H9 (cell line): ENCODE measurements around the gene WDR37. TPM values are rescaled to one million over a fixed set of nuclear protein-coding genes. Genes with fewer than 3 reads are reported as not detected.

Source experiments
- DNase-seq: peaks from one replicate; pipeline ENCODE4 v3.0.0-alpha.2; 2017
- H2AFZ ChIP-seq: one replicate; pipeline ENCODE4 v1.6.1; 2013; ENCODE audit warnings: mild to moderate bottlenecking, low read length, control low read depth, moderate library complexity
- H2AK5ac ChIP-seq: 2 replicates; pipeline ENCODE4 v1.6.1; 2013; ENCODE audit warnings: low read length, control low read depth, mixed read lengths; ENCODE audit not compliant: insufficient read length
- H2BK120ac ChIP-seq: one replicate; pipeline ENCODE4 v1.6.1; 2013; ENCODE audit warnings: low read depth, mild to moderate bottlenecking, low read length, control low read depth, inconsistent platforms; ENCODE audit not compliant: poor library complexity, severe bottlenecking
- H2BK12ac ChIP-seq: 2 replicates; pipeline ENCODE4 v1.6.1; 2013; ENCODE audit warnings: low read length, control low read depth, mixed read lengths, low read depth; ENCODE audit not compliant: insufficient read length
- H2BK15ac ChIP-seq: 2 replicates; pipeline ENCODE4 v1.6.1; 2013; ENCODE audit warnings: low read depth, low read length, control low read depth
- H2BK20ac ChIP-seq: one replicate; pipeline ENCODE4 v1.6.1; 2013; ENCODE audit warnings: low read depth, mild to moderate bottlenecking, low read length, control low read depth, inconsistent platforms; ENCODE audit not compliant: poor library complexity, severe bottlenecking
- H2BK5ac ChIP-seq: 2 replicates; pipeline ENCODE4 v1.6.1; 2013; ENCODE audit warnings: low read length, control low read depth, mixed read lengths; ENCODE audit not compliant: insufficient read length
- H3K14ac ChIP-seq: 2 replicates; pipeline ENCODE4 v1.6.1; 2013; ENCODE audit warnings: low read length, control low read depth; ENCODE audit not compliant: insufficient read depth
- H3K18ac ChIP-seq: 2 replicates; pipeline ENCODE4 v1.6.1; 2013; ENCODE audit warnings: low read depth, mild to moderate bottlenecking, mixed read lengths, low read length, control low read depth; ENCODE audit not compliant: insufficient read length
- H3K23ac ChIP-seq: 2 replicates; pipeline ENCODE4 v1.6.1; 2013; ENCODE audit warnings: low read length, control low read depth, mixed read lengths, low read depth; ENCODE audit not compliant: insufficient read length
- H3K23me2 ChIP-seq: 2 replicates; pipeline ENCODE4 v1.6.1; 2013; ENCODE audit warnings: low read depth, mild to moderate bottlenecking, mixed read lengths, low read length, control low read depth; ENCODE audit not compliant: insufficient read length, poor library complexity, severe bottlenecking
- H3K27ac ChIP-seq: 2 replicates; pipeline ENCODE4 v1.5.1; 2013; ENCODE audit warnings: low read length, control low read depth, mixed read lengths, low read depth; ENCODE audit not compliant: insufficient read length
- H3K27me3 ChIP-seq: 2 replicates; pipeline ENCODE4 v1.6.1; 2013; ENCODE audit warnings: low read length, control low read depth, inconsistent platforms; ENCODE audit not compliant: insufficient read depth
- H3K4ac ChIP-seq: 2 replicates; pipeline ENCODE4 v1.6.1; 2013; ENCODE audit warnings: low read depth, mild to moderate bottlenecking, control low read depth, inconsistent platforms, low read length, moderate library complexity
- H3K4me1 ChIP-seq: 2 replicates; pipeline ENCODE4 v1.6.1; 2013; ENCODE audit warnings: low read length, control low read depth, inconsistent platforms; ENCODE audit not compliant: insufficient read depth
- H3K4me2 ChIP-seq: 2 replicates; pipeline ENCODE4 v1.6.1; 2013; ENCODE audit warnings: low read length, control low read depth, mixed read lengths; ENCODE audit not compliant: insufficient read length, insufficient read depth
- H3K56ac ChIP-seq: 2 replicates; pipeline ENCODE4 v1.6.1; 2013; ENCODE audit warnings: low read depth, mild to moderate bottlenecking, mixed read lengths, low read length, control low read depth; ENCODE audit not compliant: insufficient read length
- H3K79me1 ChIP-seq: 2 replicates; pipeline ENCODE4 v1.6.1; 2013; ENCODE audit warnings: low read depth, mild to moderate bottlenecking, moderate library complexity, low read length, control low read depth, inconsistent platforms; ENCODE audit not compliant: insufficient read depth, poor library complexity, severe bottlenecking
- H3K79me2 ChIP-seq: 2 replicates; pipeline ENCODE4 v1.6.1; 2013; ENCODE audit warnings: low read length, control low read depth, inconsistent platforms; ENCODE audit not compliant: insufficient read depth
- H3K9ac ChIP-seq: 2 replicates; pipeline ENCODE4 v1.6.1; 2013; ENCODE audit warnings: low read length, control low read depth, mixed read lengths; ENCODE audit not compliant: insufficient read length; ENCODE audit errors: extremely low read depth
- H3K9me3 ChIP-seq: one replicate; pipeline ENCODE4 v1.6.1; 2013; ENCODE audit warnings: low read depth, low read length, inconsistent platforms; ENCODE audit not compliant: control insufficient read depth
- H3T11ph ChIP-seq: one replicate; pipeline ENCODE4 v1.6.1; 2013; ENCODE audit warnings: mild to moderate bottlenecking, low read length, control low read depth, inconsistent platforms
- H4K20me1 ChIP-seq: one replicate; pipeline ENCODE4 v1.6.1; 2013; ENCODE audit not compliant: control insufficient read depth, insufficient read length, insufficient read depth
- H4K5ac ChIP-seq: 2 replicates; pipeline ENCODE4 v1.6.1; 2013; ENCODE audit warnings: low read depth, mild to moderate bottlenecking, mixed read lengths, low read length, control low read depth; ENCODE audit not compliant: insufficient read length
- H4K8ac ChIP-seq: replicated peaks from 2 replicates; pipeline ENCODE4 v1.6.1; 2013; ENCODE audit warnings: low read length, control low read depth, mixed read lengths, low read depth; ENCODE audit not compliant: insufficient read length
- H4K91ac ChIP-seq: 2 replicates; pipeline ENCODE4 v1.6.1; 2013; ENCODE audit warnings: low read depth, mild to moderate bottlenecking, moderate library complexity, mixed read lengths, low read length, control low read depth; ENCODE audit not compliant: insufficient read length
- H3K27ac Mint-ChIP-seq, 3 experiments: 2 replicates in 2 of 3; 3 replicates in 1 of 3; pipeline ENCODE4 v1.8.0; 2020 to 2021; ENCODE audit warnings: mixed read lengths in 3 of 3, mild to moderate bottlenecking in 1 of 3, moderate library complexity in 1 of 3
- H3K27me3 Mint-ChIP-seq: 2 replicates; pipeline ENCODE4 v1.8.0; 2021; ENCODE audit warnings: low read depth, mild to moderate bottlenecking, moderate library complexity, mixed read lengths
- H3K36me3 Mint-ChIP-seq, 3 experiments: 2 replicates in 2 of 3; 3 replicates in 1 of 3; pipeline ENCODE4 v1.8.0; 2020 to 2021; ENCODE audit warnings: low read depth in 3 of 3, mixed read lengths in 3 of 3; ENCODE audit not compliant: insufficient read depth in 1 of 3
- H3K4me1 Mint-ChIP-seq, 2 experiments: 2 replicates each; pipeline ENCODE4 v1.8.0; 2020; ENCODE audit warnings: mixed read lengths in 2 of 2
- H3K4me3 Mint-ChIP-seq, 2 experiments: 2 replicates in 1 of 2; 3 replicates in 1 of 2; pipeline ENCODE4 v1.8.0; 2020 to 2021; ENCODE audit warnings: mild to moderate bottlenecking in 2 of 2, mixed read lengths in 2 of 2, moderate library complexity in 1 of 2
- H3K9me3 Mint-ChIP-seq, 2 experiments: 2 replicates in 1 of 2; 3 replicates in 1 of 2; pipeline ENCODE4 v1.8.0; 2020; ENCODE audit warnings: mild to moderate bottlenecking in 2 of 2, mixed read lengths in 2 of 2, moderate library complexity in 1 of 2
- CTCF ChIP-seq: fragments of 200-600 bp; sonication (generic); conservative IDR thresholded peaks from 3 replicates; pipeline ENCODE4 v1.8.0; 2021; ENCODE audit warnings: antibody characterized with exemption, mild to moderate bottlenecking
- WGBS: extraction: QIAGEN DNeasy Blood & Tissue Kit; methylation state at CpG from one replicate; pipeline ENCODE4 v1.1.7; 2013; ENCODE audit warnings: missing lambda C conversion rate, low lambda C conversion rate, mixed read lengths; ENCODE audit not compliant: insufficient read length; ENCODE audit errors: extremely low coverage; 5-methylcytosine and 5-hydroxymethylcytosine counted together
- total RNA-seq: library from RNA; stranded (reverse); gene quantifications from 2 replicates; pipeline ENCODE4 v1.2.1, GENCODE V29; 2021

WDR37 gene
- total RNA-seq, 1 experiment from 2014 or later: 13.1 TPM

GRCh38 chr10:1115607-1115955 lies 59.4 kb downstream of the WDR37 start:
- Histone ChIP-seq H3K4me2 (no peak overlapping the region), H2AFZ (no peak overlapping the region), H2BK15ac (no peak overlapping the region), H3T11ph (no peak overlapping the region), H3K79me2 (no peaks in the 10 kb centered on the region), H2BK12ac (no peak overlapping the region), H3K56ac (no peak overlapping the region), H3K27me3 (no peaks in the 10 kb centered on the region), H3K23me2 (no peaks in the 10 kb centered on the region), H3K18ac (no peak overlapping the region), H3K23ac (no peak overlapping the region), H3K4me1 (peaks cover 2% of the 10 kb centered on the region; the same call in 1 of the 2 replicates), H4K5ac (no peak overlapping the region), H2AK5ac (no peak overlapping the region), H3K9ac (no peak overlapping the region), H3K27ac (no peak overlapping the region), H2BK120ac (no peak overlapping the region), H4K20me1 (no peaks in the 10 kb centered on the region), H3K79me1 (no peaks in the 10 kb centered on the region), H4K8ac (no peak overlapping the region), H3K14ac (no peak overlapping the region), H2BK5ac (no peak overlapping the region), H4K91ac (no peak overlapping the region), H3K9me3 (no peaks in the 10 kb centered on the region), H2BK20ac (no peak overlapping the region), H3K4ac (no peak overlapping the region)
- no peaks in the 10 kb centered on the region; a peak in 1 of 5 replicates for H3K9me3 Mint-ChIP-seq
- no peak for TF ChIP-seq CTCF
- DNase-seq: no peak
- H3K36me3 Mint-ChIP-seq: peaks cover 12 to 51% (median 41%) of the 10 kb centered on the region in 3 experiments
- no peaks in the 10 kb centered on the region for H3K27me3 Mint-ChIP-seq
- H3K4me3 Mint-ChIP-seq: no peak overlapping the region
- H3K27ac Mint-ChIP-seq: peak overlapping the region in 1 of 3 experiments; percentile 38; a peak in 1 of 7 replicates
- WGBS: no CpG with 5 or more reads among the region's 6 CpGs
- peaks cover 15 to 23% of the 10 kb centered on the region in 2 experiments for H3K4me1 Mint-ChIP-seq
